Ectodermal cell (in vitro differentiated cells): ENCODE results near the gene TM4SF4.

Experiments
- H3K27ac ChIP-seq: 2 replicates; pipeline ENCODE4 v1.7.0; 2013; ENCODE audit warnings: mild to moderate bottlenecking, low read depth, low read length; ENCODE audit not compliant: insufficient read depth, poor library complexity, severe bottlenecking
- H3K27me3 ChIP-seq: 2 replicates; pipeline ENCODE4 v1.7.0; 2013; ENCODE audit warnings: mild to moderate bottlenecking, low read length; ENCODE audit not compliant: insufficient read depth, control insufficient read depth, poor library complexity, severe bottlenecking
- H3K36me3 ChIP-seq: one replicate; pipeline ENCODE4 v1.7.0; 2013; ENCODE audit warnings: low read length; ENCODE audit not compliant: control insufficient read depth, insufficient read depth
- H3K4me1 ChIP-seq: one replicate; pipeline ENCODE4 v1.7.0; 2013; ENCODE audit warnings: low read length; ENCODE audit not compliant: control insufficient read depth, insufficient read depth
- H3K4me3 ChIP-seq: 2 replicates; pipeline ENCODE4 v1.7.0; 2013; ENCODE audit warnings: low read depth, low read length, control low read depth; ENCODE audit not compliant: insufficient read depth
- H3K9me3 ChIP-seq: 2 replicates; pipeline ENCODE4 v1.7.0; 2013; ENCODE audit warnings: mild to moderate bottlenecking, low read length, moderate library complexity; ENCODE audit not compliant: control insufficient read depth
- WGBS, 2 experiments: methylation state at CpG; one replicate each; pipeline ENCODE4 v1.1.7; 2013; ENCODE audit warnings: missing lambda C conversion rate in 2 of 2; 5-methylcytosine and 5-hydroxymethylcytosine counted together

TM4SF4 gene

GRCh38 chr3:149465351-149465883 lies 9.1 kb upstream of the TM4SF4 start:
- Histone ChIP-seq H3K9me3 (no peaks in the 10 kb centered on the region), H3K27ac (no peak overlapping the region), H3K36me3 (no peaks in the 10 kb centered on the region), H3K4me1 (no peaks in the 10 kb centered on the region), H3K4me3 (no peak overlapping the region), H3K27me3 (no peaks in the 10 kb centered on the region)
- WGBS, 2 experiments = 77 to 78% methylated on average over 10 of the region's 10 CpGs

DNA sequence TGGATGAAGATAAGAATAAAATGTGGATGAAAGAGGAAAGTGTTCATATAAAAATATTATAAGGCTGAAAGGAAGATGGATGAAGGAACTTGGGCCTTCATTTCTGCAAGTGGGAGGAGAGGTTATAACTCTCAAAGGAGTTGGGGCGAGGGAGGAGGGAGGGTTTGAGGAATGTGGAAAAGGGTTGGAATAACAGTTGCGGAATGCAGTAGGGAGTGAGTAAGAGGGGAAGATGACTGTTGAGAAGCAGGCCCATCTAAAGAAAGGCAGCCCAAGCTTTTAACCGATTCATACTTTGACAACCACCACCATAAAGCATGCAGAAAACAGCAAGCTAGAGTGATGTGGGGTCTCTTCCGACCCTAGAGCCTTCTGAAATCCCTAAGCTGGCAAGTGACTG lies 8.3 kb upstream of the TM4SF4 start:
- H3K27ac ChIP-seq = no peak overlapping the region
- no peaks in the 10 kb centered on the region for H3K4me1 ChIP-seq
- no peaks in the 10 kb centered on the region for H3K36me3 ChIP-seq
- no peak overlapping the region for H3K4me3 ChIP-seq
- no peaks in the 10 kb centered on the region for H3K27me3 ChIP-seq
- WGBS, 2 experiments = 72 to 78% methylated on average over 4 of the region's 4 CpGs
- H3K9me3 ChIP-seq = no peaks in the 10 kb centered on the region

- Histone ChIP-seq H3K4me1 (no peaks in the 10 kb centered on the region), H3K36me3 (no peaks in the 10 kb centered on the region), H3K4me3 (no peak overlapping the region), H3K9me3 (no peaks in the 10 kb centered on the region), H3K27me3 (no peaks in the 10 kb centered on the region), H3K27ac (no peak overlapping the region)
- WGBS, 2 experiments = 85% methylated on average over 2 of the region's 2 CpGs; no CpG with 5 or more reads in 1 of the 2 experiments
Observed at GRCh38 chr3:149468504-149469212, 5.8 kb upstream of the TM4SF4 start.

DNA sequence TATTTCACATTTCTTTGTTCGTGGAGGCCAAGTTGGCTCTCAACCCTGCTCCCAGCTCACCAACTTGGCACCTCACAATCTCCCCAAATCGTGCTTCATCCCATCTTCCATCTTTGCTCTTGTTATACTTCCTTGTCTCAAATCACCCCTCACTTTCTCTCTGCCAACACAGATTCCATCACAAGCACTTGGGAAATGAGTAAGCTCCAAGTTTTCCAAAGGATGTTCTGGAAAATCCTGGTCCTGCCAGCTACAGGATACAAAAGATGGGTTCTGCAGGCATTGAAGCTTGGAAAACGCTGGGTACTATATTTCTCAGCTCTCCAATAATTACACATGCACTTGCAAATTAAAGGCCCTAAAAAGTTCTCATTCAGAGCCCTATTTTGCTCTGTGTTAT lies 4.1 kb upstream of the TM4SF4 start:
- no peaks in the 10 kb centered on the region for H3K27me3 ChIP-seq
- no peaks in the 10 kb centered on the region for H3K4me1 ChIP-seq
- no peak overlapping the region for H3K4me3 ChIP-seq
- no peak overlapping the region for H3K27ac ChIP-seq
- no peaks in the 10 kb centered on the region for H3K36me3 ChIP-seq
- 91 to 100% methylated on average over 3 of the region's 3 CpGs for WGBS, 2 experiments
- H3K9me3 ChIP-seq = no peaks in the 10 kb centered on the region

- no peaks in the 10 kb centered on the region for H3K27me3 ChIP-seq
- WGBS, 2 experiments = 83 to 91% methylated on average over 2 of the region's 2 CpGs
- H3K27ac ChIP-seq = no peak overlapping the region
- no peak overlapping the region for H3K4me3 ChIP-seq
- no peaks in the 10 kb centered on the region for H3K4me1 ChIP-seq
- H3K36me3 ChIP-seq = no peaks in the 10 kb centered on the region
- no peaks in the 10 kb centered on the region for H3K9me3 ChIP-seq
Observed at GRCh38 chr3:149472030-149472797, 2.3 kb upstream of the TM4SF4 start.

DNA sequence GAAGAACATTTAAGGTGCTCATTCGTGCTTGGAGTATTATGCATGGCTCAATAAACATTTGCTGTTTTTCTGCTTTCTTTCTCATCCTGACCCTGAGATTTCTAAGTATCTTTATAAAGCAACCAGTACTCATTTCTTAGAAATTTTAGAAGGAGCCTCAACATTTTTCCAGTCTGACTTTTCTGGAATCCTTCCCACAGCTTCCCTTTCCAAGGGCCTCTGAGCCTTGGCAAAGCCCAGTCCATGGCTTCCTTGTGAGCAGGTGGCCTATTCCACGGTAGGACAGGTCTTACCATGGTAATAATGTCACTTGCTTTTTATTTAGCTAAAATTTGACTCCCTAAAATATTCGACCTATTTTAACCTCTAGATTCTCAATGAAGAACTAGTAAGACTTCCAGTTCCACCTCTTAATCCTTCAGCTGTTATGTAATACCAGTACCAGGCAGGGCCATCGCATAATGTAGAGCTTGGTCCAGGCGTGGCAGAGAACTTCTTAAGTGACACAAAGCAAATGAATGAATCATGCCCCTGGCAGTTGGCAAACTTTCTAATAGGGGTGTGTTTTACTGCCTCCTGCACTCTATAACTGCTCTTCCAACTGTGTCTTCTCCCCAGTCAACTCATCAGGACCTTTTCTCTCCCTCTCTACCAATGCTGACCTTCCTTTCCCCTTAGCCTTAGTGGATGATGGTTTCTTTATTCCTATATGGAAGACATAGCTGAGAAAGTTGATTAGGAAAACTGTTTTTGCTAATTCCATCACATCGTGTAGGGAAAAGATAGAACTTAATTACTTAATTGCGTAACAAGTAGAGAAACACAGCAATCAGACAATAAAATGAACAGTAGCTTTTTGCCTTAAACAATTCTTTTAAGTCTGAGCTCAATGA lies 894 bp upstream of the TM4SF4 start:
- Histone ChIP-seq H3K27ac (no peak overlapping the region), H3K27me3 (no peaks in the 10 kb centered on the region), H3K4me1 (no peaks in the 10 kb centered on the region), H3K4me3 (no peak overlapping the region), H3K36me3 (no peaks in the 10 kb centered on the region), H3K9me3 (no peaks in the 10 kb centered on the region)
- WGBS, 2 experiments = 92 to 93% methylated on average over 7 of the region's 7 CpGs

DNA sequence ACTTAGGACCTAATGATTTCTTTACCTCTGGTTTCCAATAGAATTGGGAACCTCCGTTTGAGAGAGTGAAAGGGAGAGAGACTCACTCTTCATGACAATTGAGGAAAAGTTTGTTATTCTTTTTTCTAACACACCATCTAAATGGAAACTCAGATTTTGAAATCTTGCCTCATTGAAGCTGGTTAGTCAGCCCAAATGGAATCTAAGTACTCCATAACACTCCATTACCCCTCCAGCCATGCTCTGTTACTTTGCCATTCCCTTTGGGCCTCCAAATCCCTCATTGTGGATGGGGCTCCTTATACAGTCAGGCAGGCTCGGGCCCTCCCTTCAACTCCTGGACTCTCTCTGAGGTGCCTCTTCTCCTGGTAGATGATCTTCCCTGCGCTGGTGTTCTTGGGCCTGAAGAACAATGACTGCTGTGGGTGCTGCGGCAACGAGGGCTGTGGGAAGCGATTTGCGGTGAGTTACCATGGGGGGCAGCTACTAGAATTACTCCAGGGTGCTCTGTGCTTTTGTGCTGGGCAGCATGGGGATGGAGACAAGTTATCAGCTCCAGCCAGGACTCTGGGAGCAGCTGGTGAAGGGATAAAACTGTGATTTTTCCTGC lies 1.1 kb downstream of the TM4SF4 start:
- H3K4me1 ChIP-seq = no peaks in the 10 kb centered on the region
- no peak overlapping the region for H3K4me3 ChIP-seq
- H3K36me3 ChIP-seq = no peaks in the 10 kb centered on the region
- H3K27me3 ChIP-seq = no peaks in the 10 kb centered on the region
- no peaks in the 10 kb centered on the region for H3K9me3 ChIP-seq
- 88 to 94% methylated on average over 6 to 7 of the region's 7 CpGs for WGBS, 2 experiments
- no peak overlapping the region for H3K27ac ChIP-seq

DNA sequence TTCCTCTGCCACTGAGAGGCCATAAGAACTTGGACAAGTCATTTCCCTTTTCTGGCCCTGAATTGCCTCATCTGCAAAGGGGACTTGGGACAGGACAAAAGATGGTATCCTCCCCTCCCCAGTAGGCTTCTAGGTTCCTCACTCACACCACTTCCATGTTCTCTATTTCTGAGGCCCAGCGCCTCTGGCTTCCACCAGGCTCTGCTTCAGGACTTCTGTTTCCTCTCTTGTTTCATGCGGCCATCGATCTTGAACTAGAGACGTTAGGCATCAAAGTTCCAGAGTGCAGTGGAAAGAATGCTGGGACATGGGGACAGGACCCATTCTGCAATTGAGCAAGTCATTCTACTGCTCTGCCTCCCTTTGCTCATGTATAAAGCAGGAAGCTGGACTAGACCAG lies 1.7 kb downstream of the TM4SF4 start:
- H3K36me3 ChIP-seq = no peaks in the 10 kb centered on the region
- H3K4me1 ChIP-seq = no peaks in the 10 kb centered on the region
- H3K9me3 ChIP-seq = no peaks in the 10 kb centered on the region
- H3K27ac ChIP-seq = no peak overlapping the region
- H3K4me3 ChIP-seq = no peak overlapping the region
- WGBS, 2 experiments = 98 to 99% methylated on average over 4 of the region's 4 CpGs
- no peaks in the 10 kb centered on the region for H3K27me3 ChIP-seq

DNA sequence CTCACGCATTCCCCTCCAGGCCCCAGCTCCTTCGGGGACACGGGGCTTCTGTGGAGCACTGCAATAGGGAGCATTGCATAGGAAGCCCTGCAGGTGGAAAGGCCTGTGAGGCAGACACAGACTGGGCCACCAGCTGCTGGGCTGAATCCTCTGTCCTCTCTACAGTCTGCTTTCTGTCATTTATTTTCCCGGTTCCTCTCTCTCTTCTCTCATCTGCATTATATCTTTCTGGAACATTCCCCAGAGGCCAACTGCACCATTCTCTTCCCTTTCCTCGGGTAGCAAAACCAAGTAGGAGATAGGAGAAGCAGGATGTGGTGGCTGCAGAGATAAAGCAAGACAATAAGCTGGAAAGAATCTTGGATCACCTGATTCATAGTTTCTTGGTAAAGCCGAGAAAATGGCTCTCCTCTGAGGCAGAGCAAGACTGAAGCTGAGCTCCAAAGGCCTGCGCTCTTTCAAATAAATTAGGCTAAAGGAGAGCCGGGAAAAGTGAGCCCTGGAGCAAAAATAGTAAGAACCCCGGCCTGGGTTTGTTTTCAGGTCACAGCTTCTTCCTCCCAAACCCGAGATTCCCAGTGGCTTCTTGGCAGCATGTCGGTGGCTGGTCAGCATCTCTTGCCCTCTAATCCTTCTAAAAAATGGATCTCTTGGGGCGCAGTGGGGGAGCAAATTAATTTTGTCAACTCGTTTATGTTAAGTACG lies 5.3 kb downstream of the TM4SF4 start:
- Histone ChIP-seq H3K4me3 (no peak overlapping the region), H3K9me3 (no peaks in the 10 kb centered on the region), H3K27me3 (no peaks in the 10 kb centered on the region), H3K36me3 (no peaks in the 10 kb centered on the region), H3K4me1 (no peaks in the 10 kb centered on the region), H3K27ac (no peak overlapping the region)
- WGBS, 2 experiments = 91% methylated on average over 13 to 14 of the region's 14 CpGs
